PFSK-1 (cell line): ENCODE results near the gene RSL1D1. TPM values are rescaled to one million over a fixed set of nuclear protein-coding genes. Genes with fewer than 3 reads are reported as not detected.

Experiments
- FOXP2 ChIP-seq: optimal IDR thresholded peaks from 2 replicates; pipeline ENCODE3; 2011; ENCODE audit warnings: borderline replicate concordance, control low read depth, inconsistent platforms; ENCODE audit not compliant: insufficient read depth; ENCODE audit errors: extremely low read length, extremely low read depth
- POLR2AphosphoS5 ChIP-seq: IDR thresholded peaks from 2 replicates; pipeline ENCODE4 v1.6.1; 2012; ENCODE audit warnings: low read depth, mild to moderate bottlenecking, control low read depth, low read length, moderate library complexity
- REST ChIP-seq, 2 experiments: IDR thresholded peaks; 2 replicates each; pipeline versions ENCODE4 v1.6.1 to v1.8.0; 2011 to 2012; ENCODE audit warnings: low read depth in 2 of 2, low read length in 2 of 2, control low read depth in 1 of 2, inconsistent platforms in 1 of 2, mild to moderate bottlenecking in 1 of 2, moderate library complexity in 1 of 2; ENCODE audit not compliant: insufficient read depth in 1 of 2
- SIN3A ChIP-seq: IDR thresholded peaks from 2 replicates; pipeline ENCODE4 v1.6.1; 2012; ENCODE audit warnings: mild to moderate bottlenecking, low read length, moderate library complexity, borderline replicate concordance; ENCODE audit not compliant: insufficient read depth
- TAF1 ChIP-seq: IDR thresholded peaks from 2 replicates; pipeline ENCODE4 v1.6.1; 2012; ENCODE audit warnings: low read length, control low read depth, borderline replicate concordance; ENCODE audit not compliant: insufficient read depth
- polyA plus RNA-seq: library from polyadenylated mRNA; unstranded; fragments of >200 nt; gene quantifications from one replicate; pipeline ENCODE4 v1.2.1, GENCODE V29; 2012; ENCODE audit warnings: low read depth, missing spikeins; ENCODE audit not compliant: insufficient read length

Gene RSL1D1
- 152 TPM for polyA plus RNA-seq

GRCh38 chr16:11851294-11852091, at the start of gene RSL1D1:
Gene RSL1D1, minus strand, starts transcription at chr16:11851542. Its CDS starts 30 bp downstream, at chr16:11851512.
- TF ChIP-seq SIN3A (no peak), TAF1 (peak; percentile 88), POLR2AphosphoS5 (peak; percentile 97), REST (IDR thresholded peaks at IDR 0.05; ENCODE audit: insufficient read depth in 1 of 2, low read depth in 2 of 2, low read length in 2 of 2) (peak; percentile 31 to 42; a peak in 1 of 4 replicates), FOXP2 (no peak)

- TF ChIP-seq POLR2AphosphoS5: no peak
Measured at GRCh38 chr16:11901091-11901490, 49.7 kb upstream of the RSL1D1 start.

- TF ChIP-seq FOXP2: no peak
- no peak for TF ChIP-seq REST (IDR thresholded peaks at IDR 0.05; ENCODE audit: insufficient read depth in 1 of 2, low read depth in 2 of 2, low read length in 2 of 2)
- TF ChIP-seq SIN3A: no peak
- TF ChIP-seq TAF1: no peak
- TF ChIP-seq POLR2AphosphoS5: no peak
Measured at GRCh38 chr16:11896486-11897176, 45.3 kb upstream of the RSL1D1 start.

GRCh38 chr16:11893571-11893970, 42.2 kb upstream of the RSL1D1 start:
- TF ChIP-seq TAF1: no peak
- TF ChIP-seq REST (IDR thresholded peaks at IDR 0.05; ENCODE audit: insufficient read depth in 1 of 2, low read depth in 2 of 2, low read length in 2 of 2): no peak
- TF ChIP-seq FOXP2: no peak
- TF ChIP-seq SIN3A: no peak
- TF ChIP-seq POLR2AphosphoS5: no peak

GRCh38 chr16:11892761-11893160, 41.4 kb upstream of the RSL1D1 start:
- no peak for TF ChIP-seq SIN3A
- TF ChIP-seq FOXP2: no peak
- TF ChIP-seq TAF1: no peak
- no peak for TF ChIP-seq REST (IDR thresholded peaks at IDR 0.05; ENCODE audit: insufficient read depth in 1 of 2, low read depth in 2 of 2, low read length in 2 of 2)
- no peak for TF ChIP-seq POLR2AphosphoS5
